Loucy (cell line): ENCODE results near the gene CALML4.

Source experiments
- H2AFZ ChIP-seq: fragments of 200-600 bp; sonication (generic); 2 replicates; pipeline ENCODE4 v1.6.0; 2016; ENCODE audit warnings: antibody characterized with exemption, mild to moderate bottlenecking, low read length, moderate library complexity
- H3F3A ChIP-seq: fragments of 200-600 bp; 2 replicates; pipeline ENCODE4 v1.6.0; 2016; ENCODE audit warnings: antibody characterized with exemption, low read depth, mild to moderate bottlenecking
- H3K27me3 ChIP-seq: fragments of 200-600 bp; sonication (generic); 2 replicates; pipeline ENCODE4 v1.6.1; 2014; ENCODE audit warnings: low read length, mild to moderate bottlenecking; ENCODE audit not compliant: insufficient read depth, poor library complexity, severe bottlenecking
- H3K36me3 ChIP-seq: fragments of 200-600 bp; sonication (generic); 2 replicates; pipeline ENCODE4 v1.6.1; 2016; ENCODE audit warnings: low read length; ENCODE audit not compliant: insufficient read depth
- H3K4me1 ChIP-seq: fragments of 200-600 bp; sonication (generic); 2 replicates; pipeline ENCODE4 v1.5.1; 2014; ENCODE audit warnings: low read length, mild to moderate bottlenecking; ENCODE audit not compliant: insufficient read depth, poor library complexity, severe bottlenecking
- H3K4me2 ChIP-seq: fragments of 200-600 bp; sonication (generic); 2 replicates; pipeline ENCODE4 v1.6.0; 2014; ENCODE audit warnings: antibody characterized with exemption, low read length, low read depth, mild to moderate bottlenecking; ENCODE audit not compliant: poor library complexity, severe bottlenecking
- H3K4me3 ChIP-seq: fragments of 200-600 bp; sonication (generic); 2 replicates; pipeline ENCODE4 v1.5.1; 2014; ENCODE audit warnings: low read length, mild to moderate bottlenecking, mixed read lengths; ENCODE audit not compliant: poor library complexity, severe bottlenecking
- H3K79me2 ChIP-seq: fragments of 200-600 bp; sonication (generic); 2 replicates; pipeline ENCODE4 v1.6.1; 2014; ENCODE audit warnings: low read length; ENCODE audit not compliant: insufficient read depth
- H3K9ac ChIP-seq: fragments of 200-600 bp; sonication (generic); 2 replicates; pipeline ENCODE4 v1.6.0; 2014; ENCODE audit warnings: mild to moderate bottlenecking, low read depth, low read length, moderate library complexity; ENCODE audit not compliant: poor library complexity, severe bottlenecking
- H3K9me2 ChIP-seq: fragments of 200-600 bp; sonication (generic); replicated peaks from 2 replicates; pipeline ENCODE4 v1.6.1; 2016; ENCODE audit warnings: low read depth, low read length, mixed read lengths
- H3K9me3 ChIP-seq: fragments of 200-600 bp; sonication (generic); 2 replicates; pipeline ENCODE4 v1.6.1; 2014; ENCODE audit warnings: mild to moderate bottlenecking, antibody characterized with exemption, low read length, low read depth; ENCODE audit not compliant: insufficient read depth
- H4K20me1 ChIP-seq: fragments of 200-600 bp; sonication (generic); 2 replicates; pipeline ENCODE4 v1.6.0; 2014; ENCODE audit warnings: antibody characterized with exemption, low read length, mild to moderate bottlenecking; ENCODE audit not compliant: insufficient read depth, poor library complexity, severe bottlenecking
- CTCF ChIP-seq: fragments of 200-600 bp; sonication (generic); conservative IDR thresholded peaks from 2 replicates; pipeline ENCODE4 v1.5.1; 2014; ENCODE audit warnings: mild to moderate bottlenecking, antibody characterized with exemption, low read length
- EZH2phosphoT487 ChIP-seq: fragments of 200-600 bp; IDR thresholded peaks from 2 replicates; pipeline ENCODE4 v1.6.1; 2018; ENCODE audit warnings: antibody characterized with exemption, mild to moderate bottlenecking, moderate library complexity, borderline replicate concordance

Gene CALML4

GRCh38 chr15:68152342-68152741 is 52.8 kb downstream of the CALML4 start:
- Histone ChIP-seq H3K4me1 (no peaks in the 10 kb centered on the region), H3K9ac (no peak overlapping the region), H3K4me3 (no peak overlapping the region), H3K9me3 (no peaks in the 10 kb centered on the region), H3K9me2 (no peaks in the 10 kb centered on the region), H3K79me2 (no peaks in the 10 kb centered on the region), H3K27me3 (no peaks in the 10 kb centered on the region), H4K20me1 (no peaks in the 10 kb centered on the region), H3K4me2 (no peak overlapping the region), H2AFZ (no peak overlapping the region), H3K36me3 (peaks cover 63% of the 10 kb centered on the region; the same call in 1 of the 2 replicates), H3F3A (no peaks in the 10 kb centered on the region)
- TF ChIP-seq CTCF (no peak), EZH2phosphoT487 (no peak)

- Histone ChIP-seq H3K9ac (no peak overlapping the region), H4K20me1 (no peaks in the 10 kb centered on the region), H3K27me3 (no peaks in the 10 kb centered on the region), H3K9me3 (no peaks in the 10 kb centered on the region), H3K36me3 (peaks cover 66% of the 10 kb centered on the region), H3F3A (no peaks in the 10 kb centered on the region), H3K79me2 (no peaks in the 10 kb centered on the region), H3K4me3 (no peak overlapping the region), H3K4me1 (no peaks in the 10 kb centered on the region), H3K4me2 (no peak overlapping the region), H2AFZ (no peak overlapping the region), H3K9me2 (no peaks in the 10 kb centered on the region)
- TF ChIP-seq EZH2phosphoT487 (no peak), CTCF (no peak)
Measured at GRCh38 chr15:68151277-68151676, 53.9 kb downstream of the CALML4 start.

- Histone ChIP-seq H3K4me2 (no peak overlapping the region), H3K9me2 (no peaks in the 10 kb centered on the region), H3K4me3 (no peak overlapping the region), H3K79me2 (no peaks in the 10 kb centered on the region), H2AFZ (no peak overlapping the region), H3K9me3 (no peaks in the 10 kb centered on the region), H3K27me3 (no peaks in the 10 kb centered on the region), H3K36me3 (peaks cover 66% of the 10 kb centered on the region), H3K9ac (no peak overlapping the region), H4K20me1 (no peaks in the 10 kb centered on the region), H3F3A (no peaks in the 10 kb centered on the region), H3K4me1 (no peaks in the 10 kb centered on the region)
- TF ChIP-seq EZH2phosphoT487 = no peak
- no peak for TF ChIP-seq CTCF
Measured at GRCh38 chr15:68150187-68150586, 54.9 kb downstream of the CALML4 start.
